GM21737 (cell line): ENCODE results near the gene EXOC4.

Experiments
- ATAC-seq: cut with Tn5 transposase; IDR thresholded peaks from one replicate; pipeline ENCODE4 v1.9.1; 2021; ENCODE audit warnings: mild to moderate bottlenecking, moderate library complexity; ENCODE audit not compliant: unreplicated experiment

Gene EXOC4

GRCh38 chr7:133654547-133654946, 401.7 kb downstream of the EXOC4 start:
- ATAC-seq: no peak

GRCh38 chr7:133662276-133662675, 409.4 kb downstream of the EXOC4 start:
- ATAC-seq: no peak

DNA sequence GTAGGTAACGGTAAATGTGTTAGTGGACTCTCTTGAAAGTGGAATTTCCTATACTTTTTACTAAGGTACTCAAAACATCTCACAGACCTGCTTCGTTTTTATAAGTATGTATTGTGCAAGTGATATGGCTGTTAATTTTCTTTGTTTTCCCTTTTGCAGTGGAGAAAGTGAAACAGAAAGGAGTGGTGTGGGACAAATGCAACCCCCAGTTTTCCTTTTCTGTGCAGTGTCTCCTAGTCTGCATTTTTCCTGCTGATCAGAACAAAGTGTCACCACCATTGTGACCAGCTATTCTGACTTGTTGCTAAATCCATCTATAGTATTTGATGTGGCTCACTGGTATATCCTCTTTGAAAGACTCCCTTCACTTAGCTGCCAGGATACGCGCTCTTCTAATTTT, 410.0 kb downstream of the EXOC4 start:
- no peak for ATAC-seq

- no peak for ATAC-seq
Measured at GRCh38 chr7:133664528-133664927, 411.6 kb downstream of the EXOC4 start.

DNA sequence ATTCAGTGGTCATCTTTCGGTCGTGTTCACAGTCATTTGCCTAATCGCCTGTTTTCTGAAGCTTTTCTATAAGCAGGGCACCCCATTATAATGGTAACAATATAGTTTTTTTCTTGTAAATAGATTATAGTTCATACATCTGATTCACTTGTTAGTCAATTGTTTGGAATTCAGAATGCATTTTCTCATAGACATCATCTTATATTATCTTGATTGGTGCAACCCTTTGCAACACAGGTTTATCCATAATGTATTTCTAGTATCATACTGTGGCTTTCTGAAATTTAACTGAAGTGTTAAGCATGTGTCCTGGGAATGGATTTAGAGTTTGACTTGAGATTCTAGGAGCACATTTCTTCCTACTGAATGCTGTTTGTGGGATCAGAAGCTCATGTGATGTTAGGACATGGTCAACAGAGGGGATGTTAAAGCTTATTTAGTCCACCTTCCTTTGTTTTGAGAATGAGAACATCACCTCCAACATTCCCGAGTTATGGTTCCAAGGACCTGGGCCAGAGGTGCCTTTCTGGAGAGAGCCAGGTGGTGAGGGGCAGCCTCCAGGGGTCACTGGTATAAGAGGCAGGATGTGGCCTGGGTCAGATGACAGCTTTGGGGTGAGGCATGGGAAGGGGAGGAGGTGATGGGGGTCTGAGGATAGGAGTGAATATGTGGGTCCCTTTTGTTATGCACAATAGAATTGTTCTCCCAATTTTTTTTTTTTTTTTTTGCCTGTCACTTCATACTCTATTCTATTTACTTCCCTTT, 415.6 kb downstream of the EXOC4 start:
- no peak for ATAC-seq

DNA sequence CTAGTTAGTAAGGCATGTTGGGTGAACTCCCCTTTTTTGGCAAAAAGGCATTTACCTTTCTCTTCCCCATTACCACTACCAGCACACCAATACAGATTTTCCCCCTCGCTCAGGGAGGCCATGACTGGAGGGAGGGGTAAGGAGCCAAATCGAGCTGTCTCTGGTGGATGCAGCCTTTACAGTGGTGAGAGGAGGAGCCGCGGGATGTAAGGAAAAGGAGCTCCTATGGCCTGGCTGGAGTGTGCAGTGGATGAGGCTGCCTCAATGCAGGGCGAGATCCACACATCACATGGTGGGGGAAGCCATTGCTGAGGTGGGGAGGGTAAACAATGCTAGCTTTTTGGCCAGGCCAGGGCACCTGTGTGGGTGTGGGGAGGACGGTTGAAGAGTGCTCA, 416.2 kb downstream of the EXOC4 start:
- ATAC-seq: no peak

- no peak for ATAC-seq
Measured at GRCh38 chr7:133670250-133670649, 417.4 kb downstream of the EXOC4 start.

GRCh38 chr7:133672866-133673265, 420.0 kb downstream of the EXOC4 start:
- ATAC-seq: no peak

DNA sequence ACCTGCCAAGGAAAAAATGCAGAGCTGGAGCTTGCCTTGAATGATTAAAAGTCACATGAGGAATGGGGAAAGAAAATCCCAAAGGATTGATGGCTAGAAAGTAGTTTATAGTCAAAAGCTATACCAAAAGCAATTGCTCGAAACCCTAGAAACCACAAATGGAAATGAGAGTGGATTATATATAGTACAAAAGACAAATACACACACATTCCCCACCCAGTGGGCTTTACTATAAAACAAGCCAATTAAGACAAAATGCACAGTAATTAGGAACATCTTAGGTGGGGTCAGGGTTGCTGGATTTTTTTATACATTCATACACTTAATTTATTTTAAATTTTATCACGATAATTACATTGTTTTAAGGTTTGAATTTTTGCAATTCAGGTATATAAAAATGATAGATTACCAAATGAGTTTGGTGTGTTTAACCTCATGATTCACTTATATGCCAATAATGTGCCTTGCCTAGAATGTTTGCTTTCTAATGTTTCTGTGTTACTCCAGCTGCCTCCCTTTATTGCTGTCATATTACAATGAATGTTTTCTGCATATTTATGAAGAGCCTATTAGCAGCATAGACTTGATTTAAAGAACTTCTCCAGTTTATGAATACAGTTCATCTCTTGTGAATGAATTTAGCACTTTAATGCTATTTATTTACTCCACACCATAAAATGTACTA, 421.3 kb downstream of the EXOC4 start:
- ATAC-seq: no peak

DNA sequence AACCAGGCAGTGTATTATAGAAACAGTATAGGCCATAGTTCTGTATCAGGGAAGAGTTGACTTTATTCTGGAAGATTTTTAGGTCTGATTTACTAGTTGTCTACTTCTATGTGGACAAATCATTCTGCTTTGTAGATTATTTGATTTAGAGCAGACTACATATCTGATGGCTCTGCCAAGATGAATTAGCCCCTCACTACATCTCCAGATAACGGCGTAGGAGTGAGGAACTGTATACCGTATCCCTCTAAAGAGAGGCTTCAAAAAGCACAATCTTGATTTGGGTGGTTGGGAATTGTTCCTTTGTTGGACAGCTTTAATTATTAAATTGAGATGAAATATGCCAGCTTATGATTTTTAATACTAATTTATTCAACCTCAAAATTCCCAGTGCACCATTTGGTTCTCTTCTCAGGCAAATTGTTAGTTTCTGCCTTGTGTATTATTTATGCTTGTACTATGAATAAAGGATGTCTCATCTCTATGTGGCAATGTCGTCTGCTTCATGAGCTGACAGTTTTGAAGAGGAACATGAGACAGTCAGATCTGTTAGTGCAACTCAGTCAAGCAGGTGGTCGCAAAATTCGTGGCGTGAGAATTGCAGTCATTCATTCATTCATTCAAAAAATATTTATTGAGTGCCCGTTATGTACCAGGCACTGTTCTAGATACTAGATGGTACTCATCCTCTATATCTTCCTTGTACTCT, 422.8 kb downstream of the EXOC4 start:
- no peak for ATAC-seq

DNA sequence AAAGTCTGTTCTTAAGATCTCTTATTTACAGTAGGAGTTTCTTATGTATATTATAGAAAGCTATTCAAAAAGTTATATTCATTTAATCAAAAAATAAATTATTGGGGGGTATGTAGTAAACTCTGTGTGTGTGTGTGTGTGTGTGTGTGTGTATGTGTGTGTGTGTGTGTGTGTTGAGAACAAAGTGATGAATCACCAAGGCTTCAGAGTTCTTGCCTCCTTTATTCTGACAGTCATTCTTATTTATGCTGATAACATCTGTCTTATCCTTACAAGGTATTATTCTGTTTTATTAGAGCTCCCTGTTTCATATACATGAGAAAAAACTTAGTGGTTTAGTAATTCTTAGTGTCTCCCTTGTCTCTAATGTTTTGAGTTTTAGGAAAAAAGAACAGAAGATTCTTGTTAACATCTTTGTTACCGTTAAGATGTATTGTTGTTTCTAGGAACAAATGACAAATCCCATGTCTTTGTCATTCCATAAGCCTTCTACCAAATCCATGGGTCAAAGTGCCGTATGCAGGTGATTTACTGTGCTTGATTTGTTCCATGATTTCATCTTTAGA, 424.0 kb downstream of the EXOC4 start:
- ATAC-seq: no peak

GRCh38 chr7:133678137-133678814, 425.4 kb downstream of the EXOC4 start:
- ATAC-seq: no peak

DNA sequence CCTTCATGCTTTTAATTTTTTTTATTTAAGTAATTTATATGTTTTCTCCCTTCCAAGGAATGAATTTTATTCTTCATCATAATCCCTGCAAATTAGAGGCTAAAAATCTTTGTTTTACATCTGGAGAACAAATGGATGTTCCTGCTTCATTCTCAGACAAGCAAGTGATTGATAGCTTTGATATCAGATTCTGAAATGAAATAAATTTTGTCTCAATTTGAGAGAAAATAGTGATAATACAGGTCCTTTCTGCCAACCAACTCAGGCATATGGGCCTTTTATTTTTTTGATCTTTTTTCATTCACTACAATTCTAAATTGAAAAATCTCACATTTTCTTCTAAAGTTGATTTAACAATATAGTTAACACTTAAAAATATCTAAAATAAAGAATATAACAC, 427.1 kb downstream of the EXOC4 start:
- ATAC-seq: no peak

- no peak for ATAC-seq
Measured at GRCh38 chr7:133681529-133681928, 428.7 kb downstream of the EXOC4 start.

- no peak for ATAC-seq
Measured at GRCh38 chr7:133682364-133683181, 429.7 kb downstream of the EXOC4 start.

DNA sequence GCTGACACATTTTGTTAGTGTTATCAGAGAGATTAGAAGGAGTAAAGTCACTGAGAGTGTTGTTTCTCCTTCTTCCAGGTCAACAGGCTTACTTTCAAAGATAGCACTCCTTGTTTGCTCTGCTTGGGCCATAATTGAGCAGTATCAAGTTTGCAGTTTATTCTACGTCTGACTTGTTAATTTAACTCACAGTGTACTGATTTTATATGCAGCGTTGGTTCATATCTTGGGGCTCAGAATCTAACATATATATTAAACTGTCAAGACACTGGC, 430.2 kb downstream of the EXOC4 start:
- ATAC-seq: no peak

DNA sequence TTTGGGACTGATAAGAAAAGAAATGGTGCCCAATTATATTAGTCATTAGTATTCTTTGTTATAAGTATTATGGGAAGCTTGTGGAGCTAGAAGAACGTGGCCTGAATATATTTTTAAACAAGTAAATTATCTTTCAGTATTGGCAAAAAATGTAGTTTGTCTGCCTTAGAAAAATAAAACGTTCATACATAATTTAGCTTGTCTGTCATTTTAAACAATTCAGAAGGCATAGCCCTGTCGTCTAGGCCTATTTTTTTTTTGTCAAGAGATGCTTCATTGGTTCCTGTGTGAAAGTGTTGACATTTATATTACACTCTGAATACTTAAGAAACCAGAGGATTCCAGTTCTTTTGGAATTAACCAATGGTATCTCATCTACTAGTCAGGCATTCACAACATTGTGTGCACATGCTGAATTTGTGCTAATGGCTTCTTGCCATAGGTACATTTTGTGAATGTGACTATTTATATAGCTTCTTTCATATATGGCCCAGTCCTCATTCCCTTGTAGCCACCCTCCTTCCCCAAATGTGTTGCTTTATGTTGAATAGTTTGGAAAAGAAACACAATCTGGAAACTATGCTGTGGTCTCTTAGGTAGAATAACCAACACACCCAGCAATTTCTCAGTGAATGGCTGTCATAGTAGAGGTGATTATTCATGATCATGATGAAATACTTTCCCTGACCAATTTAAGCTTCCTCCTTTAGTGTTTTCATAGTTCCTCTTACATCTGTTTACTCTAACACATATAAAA, 435.8 kb downstream of the EXOC4 start:
- ATAC-seq: no peak

DNA sequence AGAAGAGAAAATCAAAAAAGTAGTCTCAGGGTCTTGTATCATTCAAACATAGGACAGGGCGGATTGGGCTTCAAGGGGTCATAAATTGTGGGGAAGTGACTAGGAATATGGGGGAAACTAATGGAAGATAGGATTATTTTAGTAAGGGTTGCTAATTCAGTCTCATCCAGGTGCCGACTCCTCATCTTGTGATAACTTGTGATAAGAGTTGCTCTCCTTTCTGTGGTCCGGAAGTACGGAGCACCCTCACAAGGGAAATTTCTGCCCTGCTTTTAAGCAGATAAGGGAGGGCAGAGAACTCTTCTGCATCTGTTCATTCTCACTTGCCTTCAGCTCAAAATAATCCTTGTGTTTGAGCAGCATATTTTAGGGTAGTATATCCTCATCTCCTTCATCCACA, 437.9 kb downstream of the EXOC4 start:
- ATAC-seq: no peak

DNA sequence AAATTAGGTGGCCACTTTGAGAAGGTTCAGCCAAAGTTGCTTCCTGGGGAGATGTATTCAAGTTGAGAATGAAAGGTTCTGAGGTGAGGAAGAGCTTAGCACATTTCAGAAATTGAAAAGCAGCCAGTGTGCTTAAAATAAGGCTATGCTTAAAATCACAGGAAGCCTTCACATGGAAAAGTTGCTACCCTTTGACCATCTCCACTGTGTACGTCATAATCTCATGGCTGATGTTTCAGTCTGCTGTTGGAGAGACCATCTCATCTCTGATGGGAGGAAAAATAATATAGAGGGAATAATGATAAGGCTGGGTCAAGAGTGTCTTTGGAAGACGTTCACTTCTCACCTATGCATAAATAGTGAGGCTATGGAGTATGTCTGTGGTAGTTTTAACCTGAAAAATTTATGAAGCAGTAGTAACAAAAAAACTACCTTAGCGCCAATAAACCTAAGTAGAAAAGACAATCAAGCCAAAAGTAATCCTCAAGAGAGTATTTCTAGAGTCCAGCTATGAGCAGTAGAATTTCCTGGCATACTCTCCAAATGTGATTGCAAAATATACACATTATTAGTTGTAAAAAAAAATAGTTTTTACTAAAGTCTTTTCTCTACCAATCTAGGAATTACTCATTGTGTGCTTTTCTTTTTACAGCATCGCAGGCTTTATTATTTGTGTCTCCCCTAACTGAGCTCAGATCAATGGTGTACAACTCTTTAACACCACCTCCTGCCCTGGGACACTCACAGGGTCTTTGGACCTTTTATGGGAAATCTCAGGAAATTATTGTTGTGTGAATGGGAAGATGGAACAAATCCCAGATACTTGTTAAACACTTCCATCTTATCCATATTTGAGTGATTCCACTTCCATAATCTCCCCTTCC, 439.1 kb downstream of the EXOC4 start:
- no peak for ATAC-seq
